GM08714 (cell line): ENCODE results near the gene AEN.

Experiments
- H3K4me3 ChIP-seq: fragments of 200-500 bp; sonication (Bioruptor generic); 2 replicates; pipeline ENCODE4 v1.5.1; 2014; ENCODE audit warnings: mild to moderate bottlenecking, low read length, inconsistent platforms
- ZNF274 ChIP-seq: IDR thresholded peaks from 2 replicates; pipeline ENCODE4 v1.6.1; 2012; ENCODE audit warnings: mild to moderate bottlenecking, low read depth, low read length

AEN gene

DNA sequence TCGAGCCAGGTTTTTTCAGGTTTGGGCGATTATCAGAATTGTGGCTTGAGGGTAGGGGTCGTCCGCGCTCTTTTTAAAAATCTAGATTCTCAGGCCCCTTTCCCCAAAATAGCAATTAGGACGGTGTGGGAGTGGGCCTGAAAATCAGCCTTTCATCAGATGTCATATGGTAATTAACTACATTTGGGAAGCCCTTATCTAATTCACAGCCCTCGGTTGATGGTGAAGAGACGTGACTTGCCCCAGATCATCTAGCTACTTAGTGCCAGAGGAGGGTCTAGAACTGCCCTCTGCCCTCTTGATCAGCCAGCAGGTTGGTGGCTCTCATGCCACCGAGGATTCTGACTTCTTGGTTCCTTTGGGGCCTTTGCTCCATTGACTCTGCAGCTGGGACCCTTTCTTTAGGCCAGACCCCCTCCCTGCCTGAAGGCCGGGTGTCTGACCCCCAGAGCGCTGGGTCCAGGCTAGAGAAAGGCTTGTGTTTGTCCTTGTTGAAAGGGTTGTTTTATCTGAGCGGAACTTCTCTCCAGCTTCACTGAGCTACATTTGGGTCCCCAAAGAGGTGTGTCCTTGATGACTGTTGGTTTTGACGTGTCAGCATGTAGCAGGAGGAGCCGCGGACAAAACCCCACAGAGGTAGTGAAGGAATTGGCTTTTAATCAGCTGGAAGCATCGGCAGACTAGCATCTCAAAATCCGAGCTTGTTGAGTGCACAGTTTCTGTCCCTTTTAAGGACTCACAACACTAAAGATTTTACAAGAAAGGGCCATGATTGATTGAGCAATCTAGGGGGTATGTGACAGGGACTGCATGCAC, 857 bp downstream of the AEN start:
- no peak for TF ChIP-seq ZNF274
- peak overlapping the region; percentile 94 for H3K4me3 ChIP-seq

- TF ChIP-seq ZNF274: no peak
- H3K4me3 ChIP-seq: peak overlapping the region; percentile 94
Measured at GRCh38 chr15:88622605-88622975, 1.4 kb downstream of the AEN start.

- H3K4me3 ChIP-seq: peak overlapping the region; percentile 94
Measured at GRCh38 chr15:88623061-88623460, 1.9 kb downstream of the AEN start.

GRCh38 chr15:88623632-88624031, 2.5 kb downstream of the AEN start:
- H3K4me3 ChIP-seq: peak overlapping the region; percentile 94
- TF ChIP-seq ZNF274: no peak

More at GRCh38 chr15:88623061-88623460, 1.9 kb downstream of the AEN start:
- TF ChIP-seq ZNF274: no peak

- TF ChIP-seq ZNF274: no peak
- peak overlapping the region; percentile 94; the same call in 1 of the 2 replicates for H3K4me3 ChIP-seq
Measured at GRCh38 chr15:88624156-88624970, 3.2 kb downstream of the AEN start.

DNA sequence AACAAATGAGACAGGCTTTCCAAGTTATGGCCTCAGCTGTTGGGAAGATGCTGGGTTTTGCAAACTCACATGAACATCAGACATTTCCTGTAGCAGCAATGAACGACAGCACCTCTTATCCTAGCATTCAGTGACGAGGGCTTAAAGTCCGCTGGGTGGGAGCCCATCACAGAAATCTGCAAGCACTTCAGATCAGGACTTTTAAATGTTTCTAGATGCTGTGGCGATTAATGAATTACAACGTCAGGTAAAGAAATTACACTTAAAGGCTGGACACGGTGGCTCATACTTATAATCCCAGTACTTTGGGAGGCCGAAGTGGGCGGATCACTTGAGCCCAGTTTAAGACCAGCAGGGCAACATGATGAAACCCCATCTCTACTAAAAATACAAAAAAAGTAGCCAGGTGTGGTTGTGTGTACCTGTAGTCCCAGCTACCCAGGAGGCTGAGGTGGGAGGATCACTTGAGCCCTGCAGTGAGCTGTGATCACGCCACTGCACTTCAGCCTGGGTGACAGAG, 3.9 kb downstream of the AEN start:
- no peak for TF ChIP-seq ZNF274
- no peak overlapping the region; the same call in 1 of the 2 replicates for H3K4me3 ChIP-seq

GRCh38 chr15:88625943-88626741, 5.0 kb downstream of the AEN start:
- no peak overlapping the region for H3K4me3 ChIP-seq
- TF ChIP-seq ZNF274: no peak

DNA sequence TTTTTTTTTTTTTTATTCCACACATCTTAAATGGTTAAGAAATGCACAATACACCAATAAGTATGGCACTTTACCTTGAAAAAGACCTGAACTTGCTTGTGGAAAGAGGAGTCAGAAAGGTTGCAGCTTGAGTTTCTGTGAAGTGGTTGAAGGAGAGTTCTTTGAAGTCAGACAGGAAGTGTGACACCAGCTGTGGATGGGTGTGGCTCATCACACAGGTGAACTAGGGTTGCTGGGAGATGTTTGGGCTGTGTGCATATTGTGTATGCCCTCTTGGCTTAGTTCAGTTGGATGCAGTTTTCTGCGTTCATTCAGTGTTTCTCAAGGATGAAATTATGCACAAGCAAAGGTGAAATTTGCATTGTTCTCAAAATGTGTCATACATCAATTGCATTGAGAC, 6.3 kb downstream of the AEN start:
- no peak for TF ChIP-seq ZNF274
- H3K4me3 ChIP-seq: no peak overlapping the region

GRCh38 chr15:88628018-88628654, 7.0 kb downstream of the AEN start:
- H3K4me3 ChIP-seq: no peak overlapping the region
- TF ChIP-seq ZNF274: no peak

DNA sequence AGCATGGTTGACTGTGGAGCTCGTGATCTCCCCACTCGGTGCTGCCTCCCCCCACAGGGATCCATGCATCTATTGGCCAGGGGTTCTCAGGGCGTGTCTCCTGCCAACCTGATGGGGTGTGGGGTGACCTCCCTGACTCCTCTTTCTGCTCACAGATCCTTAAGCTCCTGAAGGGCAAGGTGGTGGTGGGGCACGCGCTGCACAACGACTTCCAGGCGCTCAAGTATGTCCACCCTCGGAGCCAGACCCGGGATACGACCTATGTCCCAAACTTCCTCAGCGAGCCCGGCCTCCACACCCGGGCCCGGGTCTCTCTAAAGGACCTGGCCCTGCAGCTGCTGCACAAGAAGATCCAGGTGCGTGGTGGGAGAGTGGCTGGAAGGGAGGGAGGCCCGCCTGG, 7.9 kb downstream of the AEN start:
- TF ChIP-seq ZNF274: no peak
- no peak overlapping the region for H3K4me3 ChIP-seq

DNA sequence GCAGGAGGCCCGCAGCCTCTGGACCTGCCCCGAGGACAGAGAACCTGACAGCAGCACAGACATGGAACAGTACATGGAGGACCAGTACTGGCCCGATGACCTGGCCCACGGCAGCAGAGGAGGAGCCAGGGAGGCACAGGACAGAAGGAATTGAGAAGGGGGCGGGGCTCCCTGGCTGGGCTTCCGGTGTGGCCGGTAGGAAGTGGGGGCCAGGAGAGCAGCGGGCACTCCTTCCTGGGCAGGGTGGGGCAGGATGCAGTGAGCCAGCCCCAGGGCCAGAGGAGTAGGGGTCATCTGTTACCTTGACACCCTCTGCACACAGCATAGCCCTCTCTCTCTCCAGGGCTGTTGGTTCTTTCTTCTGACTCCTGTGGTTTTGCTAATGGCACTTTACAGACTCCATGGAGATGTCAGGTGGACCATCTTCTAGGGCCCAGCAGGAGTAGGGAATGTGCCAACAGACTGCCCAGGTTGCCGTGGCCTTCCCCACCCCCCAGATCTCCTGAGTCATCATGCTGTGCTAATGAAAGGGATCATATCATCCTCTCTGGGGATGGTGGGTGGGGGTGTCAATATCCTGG, 9.1 kb downstream of the AEN start:
- no peak for TF ChIP-seq ZNF274
- no peak overlapping the region for H3K4me3 ChIP-seq

- no peak for TF ChIP-seq ZNF274
- H3K4me3 ChIP-seq: no peak overlapping the region
Measured at GRCh38 chr15:88630798-88631463, 9.8 kb downstream of the AEN start.
